HCT116 (cell line): ENCODE results near the gene PTGR2.

Experiments used
- EZH2 ChIP-seq: fragments of 200-600 bp; sonication (generic); IDR thresholded peaks from 2 replicates; pipeline ENCODE4 v1.6.1; 2017; ENCODE audit warnings: antibody characterized with exemption, mixed run types
- POLR2A ChIP-seq: IDR thresholded peaks from 2 replicates; pipeline ENCODE4 v1.7.0; 2011; ENCODE audit warnings: borderline replicate concordance; ENCODE audit not compliant: insufficient read depth, insufficient read length; ENCODE audit errors: extremely low read depth
- POLR2AphosphoS5 ChIP-seq: IDR thresholded peaks from 2 replicates; pipeline ENCODE4 v1.6.1; 2011; ENCODE audit warnings: mild to moderate bottlenecking, low read depth, low read length, moderate library complexity
- TCF7L2 ChIP-seq: IDR thresholded peaks from 2 replicates; pipeline ENCODE4 v1.7.0; 2011; ENCODE audit warnings: borderline replicate concordance, inconsistent platforms; ENCODE audit not compliant: insufficient read depth, insufficient read length; ENCODE audit errors: extremely low read depth
- YY1 ChIP-seq: IDR thresholded peaks from 2 replicates; pipeline ENCODE4 v1.6.1; 2011; ENCODE audit warnings: low read length, low read depth, moderate library complexity, mild to moderate bottlenecking; ENCODE audit not compliant: insufficient replicate concordance; ENCODE audit errors: extremely low read depth
- ZNF274 ChIP-seq: fragments of 200-500 bp; sonication (Bioruptor generic); IDR thresholded peaks from 2 replicates; pipeline ENCODE4 v1.6.1; 2014; ENCODE audit warnings: mild to moderate bottlenecking, low read depth, low read length, inconsistent platforms
- TF ChIP-seq, protein P1 (sequence below): IDR thresholded peaks from 2 replicates; pipeline ENCODE4 v1.6.1; 2011; ENCODE audit warnings: mild to moderate bottlenecking, low read length, moderate library complexity; ENCODE audit not compliant: insufficient replicate concordance; ENCODE audit errors: extremely low read depth
- TF ChIP-seq, protein P2 (sequence below), 3 experiments: fragments of 200-600 bp in 1 of 3; sonication (generic) in 1 of 3; IDR thresholded peaks in 2 of 3; conservative IDR thresholded peaks in 1 of 3; 2 replicates each; pipeline ENCODE4 v1.5.1; 2012 to 2017; ENCODE audit warnings: low read depth in 2 of 3, low read length in 2 of 3, antibody characterized with exemption in 1 of 3, borderline replicate concordance in 1 of 3, control low read depth in 1 of 3, mild to moderate bottlenecking in 1 of 3, mixed read lengths in 1 of 3, mixed run types in 1 of 3, moderate library complexity in 1 of 3; ENCODE audit not compliant: insufficient read depth in 1 of 3
- TF ChIP-seq, protein P3 (sequence below): IDR thresholded peaks from 2 replicates; pipeline ENCODE4 v1.6.1; 2012

GRCh38 chr14:73833034-73833433 lies 18.6 kb upstream of the PTGR2 start:
- TF ChIP-seq TCF7L2 (no peak), YY1 (no peak), POLR2A (no peak), EZH2 (no peak), POLR2AphosphoS5 (no peak), ZNF274 (no peak)
- TF ChIP-seq, protein P1, sequence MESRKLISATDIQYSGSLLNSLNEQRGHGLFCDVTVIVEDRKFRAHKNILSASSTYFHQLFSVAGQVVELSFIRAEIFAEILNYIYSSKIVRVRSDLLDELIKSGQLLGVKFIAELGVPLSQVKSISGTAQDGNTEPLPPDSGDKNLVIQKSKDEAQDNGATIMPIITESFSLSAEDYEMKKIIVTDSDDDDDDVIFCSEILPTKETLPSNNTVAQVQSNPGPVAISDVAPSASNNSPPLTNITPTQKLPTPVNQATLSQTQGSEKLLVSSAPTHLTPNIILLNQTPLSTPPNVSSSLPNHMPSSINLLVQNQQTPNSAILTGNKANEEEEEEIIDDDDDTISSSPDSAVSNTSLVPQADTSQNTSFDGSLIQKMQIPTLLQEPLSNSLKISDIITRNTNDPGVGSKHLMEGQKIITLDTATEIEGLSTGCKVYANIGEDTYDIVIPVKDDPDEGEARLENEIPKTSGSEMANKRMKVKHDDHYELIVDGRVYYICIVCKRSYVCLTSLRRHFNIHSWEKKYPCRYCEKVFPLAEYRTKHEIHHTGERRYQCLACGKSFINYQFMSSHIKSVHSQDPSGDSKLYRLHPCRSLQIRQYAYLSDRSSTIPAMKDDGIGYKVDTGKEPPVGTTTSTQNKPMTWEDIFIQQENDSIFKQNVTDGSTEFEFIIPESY = no peak
- TF ChIP-seq, protein P2, sequence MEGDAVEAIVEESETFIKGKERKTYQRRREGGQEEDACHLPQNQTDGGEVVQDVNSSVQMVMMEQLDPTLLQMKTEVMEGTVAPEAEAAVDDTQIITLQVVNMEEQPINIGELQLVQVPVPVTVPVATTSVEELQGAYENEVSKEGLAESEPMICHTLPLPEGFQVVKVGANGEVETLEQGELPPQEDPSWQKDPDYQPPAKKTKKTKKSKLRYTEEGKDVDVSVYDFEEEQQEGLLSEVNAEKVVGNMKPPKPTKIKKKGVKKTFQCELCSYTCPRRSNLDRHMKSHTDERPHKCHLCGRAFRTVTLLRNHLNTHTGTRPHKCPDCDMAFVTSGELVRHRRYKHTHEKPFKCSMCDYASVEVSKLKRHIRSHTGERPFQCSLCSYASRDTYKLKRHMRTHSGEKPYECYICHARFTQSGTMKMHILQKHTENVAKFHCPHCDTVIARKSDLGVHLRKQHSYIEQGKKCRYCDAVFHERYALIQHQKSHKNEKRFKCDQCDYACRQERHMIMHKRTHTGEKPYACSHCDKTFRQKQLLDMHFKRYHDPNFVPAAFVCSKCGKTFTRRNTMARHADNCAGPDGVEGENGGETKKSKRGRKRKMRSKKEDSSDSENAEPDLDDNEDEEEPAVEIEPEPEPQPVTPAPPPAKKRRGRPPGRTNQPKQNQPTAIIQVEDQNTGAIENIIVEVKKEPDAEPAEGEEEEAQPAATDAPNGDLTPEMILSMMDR (IDR thresholded peaks at IDR 0.05 in 2 of 3, conservative IDR thresholded peaks at IDR 0.05 in 1 of 3; ENCODE audit: borderline replicate concordance in 1 of 3, insufficient read depth in 1 of 3, low read depth in 2 of 3, low read length in 2 of 3) = no peak
- TF ChIP-seq, protein P3, sequence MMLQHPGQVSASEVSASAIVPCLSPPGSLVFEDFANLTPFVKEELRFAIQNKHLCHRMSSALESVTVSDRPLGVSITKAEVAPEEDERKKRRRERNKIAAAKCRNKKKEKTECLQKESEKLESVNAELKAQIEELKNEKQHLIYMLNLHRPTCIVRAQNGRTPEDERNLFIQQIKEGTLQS = no peak
